Stimulated activated CD8-positive, alpha-beta memory T cell treated with anti-CD3 and anti-CD28 coated beads, Interleukin-15, amount 100 ng/mL, for 4 hours (primary cell): Measurements from ENCODE around the gene DAGLA.
"Not testable (repeated sequence)": the region's sequence is repeated elsewhere in the genome, so short reads cannot be mapped to it uniquely, and the experiment has no call there.

Source experiments
- DNase-seq, 2 donors: peaks; one replicate each; pipeline ENCODE4 v3.0.0-alpha.2; 2020; ENCODE audit warnings: low read depth in 2 of 2

DAGLA gene, protein sequence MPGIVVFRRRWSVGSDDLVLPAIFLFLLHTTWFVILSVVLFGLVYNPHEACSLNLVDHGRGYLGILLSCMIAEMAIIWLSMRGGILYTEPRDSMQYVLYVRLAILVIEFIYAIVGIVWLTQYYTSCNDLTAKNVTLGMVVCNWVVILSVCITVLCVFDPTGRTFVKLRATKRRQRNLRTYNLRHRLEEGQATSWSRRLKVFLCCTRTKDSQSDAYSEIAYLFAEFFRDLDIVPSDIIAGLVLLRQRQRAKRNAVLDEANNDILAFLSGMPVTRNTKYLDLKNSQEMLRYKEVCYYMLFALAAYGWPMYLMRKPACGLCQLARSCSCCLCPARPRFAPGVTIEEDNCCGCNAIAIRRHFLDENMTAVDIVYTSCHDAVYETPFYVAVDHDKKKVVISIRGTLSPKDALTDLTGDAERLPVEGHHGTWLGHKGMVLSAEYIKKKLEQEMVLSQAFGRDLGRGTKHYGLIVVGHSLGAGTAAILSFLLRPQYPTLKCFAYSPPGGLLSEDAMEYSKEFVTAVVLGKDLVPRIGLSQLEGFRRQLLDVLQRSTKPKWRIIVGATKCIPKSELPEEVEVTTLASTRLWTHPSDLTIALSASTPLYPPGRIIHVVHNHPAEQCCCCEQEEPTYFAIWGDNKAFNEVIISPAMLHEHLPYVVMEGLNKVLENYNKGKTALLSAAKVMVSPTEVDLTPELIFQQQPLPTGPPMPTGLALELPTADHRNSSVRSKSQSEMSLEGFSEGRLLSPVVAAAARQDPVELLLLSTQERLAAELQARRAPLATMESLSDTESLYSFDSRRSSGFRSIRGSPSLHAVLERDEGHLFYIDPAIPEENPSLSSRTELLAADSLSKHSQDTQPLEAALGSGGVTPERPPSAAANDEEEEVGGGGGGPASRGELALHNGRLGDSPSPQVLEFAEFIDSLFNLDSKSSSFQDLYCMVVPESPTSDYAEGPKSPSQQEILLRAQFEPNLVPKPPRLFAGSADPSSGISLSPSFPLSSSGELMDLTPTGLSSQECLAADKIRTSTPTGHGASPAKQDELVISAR

DNA sequence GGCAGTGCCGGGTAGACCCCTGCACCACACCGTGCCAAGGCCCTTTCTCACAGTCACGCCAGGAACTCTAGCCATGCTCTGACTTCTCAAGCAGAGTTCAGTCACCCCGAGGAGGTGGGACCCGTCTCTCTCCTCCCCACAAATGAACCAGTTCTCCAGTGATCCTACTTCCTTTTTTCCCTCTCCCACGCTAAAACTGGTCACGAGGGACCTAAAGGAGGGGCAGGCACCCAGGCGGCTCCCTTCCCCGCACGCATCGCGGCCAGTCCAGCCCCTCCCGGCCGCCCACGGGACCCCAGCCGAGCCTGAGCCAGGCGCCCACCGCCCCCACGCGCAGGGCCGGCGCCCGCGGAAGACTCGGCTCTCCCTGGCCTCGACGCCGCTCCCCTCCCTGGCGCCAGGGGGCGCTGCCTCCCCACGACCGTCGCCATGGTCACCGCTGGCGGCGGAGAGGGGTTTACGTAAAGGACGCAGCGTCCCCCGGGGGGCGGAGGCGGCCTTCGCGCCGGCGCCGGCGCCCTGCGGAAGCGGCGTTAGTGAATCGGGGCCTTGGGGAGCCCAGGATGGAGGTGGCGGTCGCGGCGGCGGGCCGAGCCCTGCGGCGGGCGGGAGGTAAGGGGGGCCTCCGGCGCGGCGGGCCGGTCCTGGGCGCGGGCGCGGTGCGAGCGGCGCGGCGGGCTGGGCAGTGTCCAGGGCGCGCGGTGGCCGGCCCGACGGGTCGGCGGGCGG lies at the start of gene DAGLA:
DAGLA (plus strand) TSS at position 499 of the 729 bp plus-strand sequence. CDS start 39,765 bp downstream, outside the sequence.
- peak; percentile 54 to 59 for DNase-seq

DNA sequence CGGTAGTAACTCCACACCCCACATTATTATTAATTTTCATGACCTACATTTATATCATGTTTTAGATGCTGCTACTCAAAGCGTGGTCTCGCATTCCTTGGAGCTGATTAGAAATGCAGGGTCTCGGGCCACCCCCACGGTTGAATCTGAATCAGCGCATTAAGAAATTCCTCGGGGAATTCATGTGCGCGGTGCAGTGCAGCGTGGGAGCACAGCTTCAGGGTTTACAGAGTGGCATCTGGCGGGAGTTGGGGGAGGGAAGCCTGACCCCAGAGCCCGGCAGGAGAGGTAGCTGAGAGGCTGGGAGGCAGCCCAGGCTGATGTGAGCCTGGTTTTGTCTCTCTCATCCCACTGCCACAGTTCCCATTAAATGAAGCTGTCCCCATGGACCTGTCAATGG lies 48.1 kb upstream of the DAGLA start:
- no peak for DNase-seq

DNA sequence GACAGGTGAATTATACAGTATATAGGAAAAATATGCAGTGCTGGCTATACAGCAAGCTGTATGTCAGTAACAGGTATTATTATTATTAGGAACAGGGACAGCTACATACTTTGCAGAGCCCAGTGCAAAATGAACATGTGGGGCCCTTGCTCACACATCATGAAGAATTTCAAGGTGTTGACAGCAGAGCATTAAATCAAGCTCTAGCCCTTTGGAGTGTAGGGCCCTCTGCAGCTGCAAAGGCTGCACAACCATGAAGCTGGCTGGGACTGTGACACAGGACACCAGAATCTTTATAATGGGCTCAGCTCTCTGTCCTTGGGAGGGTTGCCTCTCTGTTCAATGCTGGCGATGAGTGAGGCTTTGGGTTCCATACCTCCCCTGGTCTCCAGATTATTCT lies 44.9 kb upstream of the DAGLA start:
- DNase-seq, result no peak

DNA sequence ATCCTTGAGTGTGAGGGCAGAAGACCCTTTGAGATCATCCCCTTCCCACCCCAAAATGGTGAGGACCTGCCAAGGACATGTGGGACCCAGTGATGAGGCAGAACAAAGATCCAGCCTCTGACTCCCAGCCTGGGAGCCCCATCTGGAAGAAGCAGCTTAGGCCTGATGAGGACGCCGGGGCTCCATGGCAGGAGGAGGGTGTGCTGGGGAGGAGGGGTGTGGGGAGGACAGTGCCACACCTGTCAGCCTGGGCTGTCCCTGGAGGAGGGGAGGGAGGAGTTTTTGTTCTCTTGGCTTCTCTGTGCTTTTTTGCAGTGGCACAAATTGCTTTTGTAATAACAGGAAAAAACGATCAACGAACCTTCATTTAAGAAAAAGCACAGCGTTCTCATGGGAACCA lies 44.4 kb upstream of the DAGLA start:
- DNase-seq, result no peak

DNA sequence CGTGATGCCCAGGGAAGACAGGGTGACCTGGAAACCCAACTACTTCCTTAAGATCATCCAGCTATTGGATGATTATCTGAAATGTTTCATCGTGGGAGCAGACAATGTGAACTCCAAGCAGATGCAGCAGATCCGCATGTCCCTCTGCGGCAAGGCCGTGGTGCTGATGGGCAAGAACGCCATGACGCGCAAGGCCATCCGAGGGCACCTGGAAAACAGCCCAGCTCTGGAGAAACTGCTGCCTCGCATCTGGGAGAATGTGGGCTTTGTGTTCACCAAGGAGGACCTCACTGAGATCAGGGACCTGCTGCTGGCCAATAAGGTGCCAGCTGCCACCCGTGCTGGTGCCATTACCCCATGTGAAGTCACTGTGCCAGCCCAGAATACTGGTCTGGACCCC lies 43.5 kb upstream of the DAGLA start:
- DNase-seq, result no peak

DNA sequence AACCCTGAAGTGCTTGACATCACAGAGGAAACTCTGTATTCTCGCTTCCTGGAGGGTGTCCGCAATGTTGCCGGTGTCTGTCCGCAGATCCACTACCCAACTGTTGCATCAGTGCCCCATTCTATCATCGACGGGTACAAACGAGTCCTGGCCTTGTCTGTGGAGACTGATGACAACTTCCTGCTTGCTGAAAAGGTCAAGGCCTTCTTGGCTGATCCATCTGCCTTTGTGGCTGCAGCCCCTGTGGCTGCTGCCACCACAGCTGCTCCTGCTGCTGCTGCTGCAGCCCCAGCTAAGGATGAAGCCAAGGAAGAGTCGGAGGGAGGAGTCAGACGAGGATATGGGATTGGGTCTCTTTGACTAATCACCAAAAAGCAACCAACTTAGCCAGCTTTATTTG lies 42.9 kb upstream of the DAGLA start:
- no peak for DNase-seq

DNA sequence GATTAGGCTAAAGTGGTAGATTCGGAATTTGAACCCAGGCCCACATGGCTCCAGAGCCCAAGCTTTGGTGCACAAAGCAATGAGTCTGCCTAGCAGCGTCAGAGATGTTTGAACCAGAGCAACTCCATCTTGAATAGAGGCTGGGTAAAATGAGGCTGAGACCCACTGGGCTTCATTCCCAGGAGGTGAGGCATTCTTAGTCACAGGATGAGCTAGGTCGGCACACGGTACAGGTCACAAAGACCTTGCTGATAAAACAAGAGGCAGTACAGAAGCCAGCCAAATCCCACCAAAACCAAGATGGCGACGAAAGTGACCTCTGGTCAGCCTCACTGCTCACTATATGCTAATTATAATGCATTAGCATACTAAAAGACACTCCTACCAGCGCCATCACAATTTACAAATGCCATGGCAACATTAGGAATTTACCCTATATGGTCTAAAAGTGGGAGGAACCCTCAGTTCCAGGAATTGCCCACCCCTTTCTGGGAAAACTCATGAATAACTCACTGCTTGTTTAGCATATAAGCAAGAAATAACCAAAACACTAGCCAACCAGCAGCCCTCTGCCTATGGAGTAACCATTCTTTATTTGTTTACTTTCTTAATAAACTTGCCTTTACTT lies 40.3 kb upstream of the DAGLA start:
- no peak for DNase-seq

DNA sequence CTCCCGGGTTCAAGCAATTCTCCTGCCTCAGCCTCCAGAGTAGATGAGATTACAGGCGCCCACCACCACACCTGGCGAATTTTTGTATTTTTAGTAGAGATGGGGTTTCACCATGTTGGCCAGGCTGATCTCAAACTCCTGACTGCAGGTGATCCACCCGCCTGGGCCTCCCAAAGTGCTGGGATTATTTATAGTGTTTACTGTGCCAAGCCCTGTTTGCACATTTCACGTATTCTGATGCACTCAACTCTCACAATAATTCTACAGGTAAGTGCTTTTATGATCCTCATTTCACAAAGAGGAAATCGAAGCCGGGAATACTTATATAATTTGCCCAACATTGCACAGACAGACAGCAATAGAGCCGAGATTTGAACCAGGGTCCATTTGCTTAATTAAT lies 38.0 kb upstream of the DAGLA start:
- DNase-seq, result no peak

DNA sequence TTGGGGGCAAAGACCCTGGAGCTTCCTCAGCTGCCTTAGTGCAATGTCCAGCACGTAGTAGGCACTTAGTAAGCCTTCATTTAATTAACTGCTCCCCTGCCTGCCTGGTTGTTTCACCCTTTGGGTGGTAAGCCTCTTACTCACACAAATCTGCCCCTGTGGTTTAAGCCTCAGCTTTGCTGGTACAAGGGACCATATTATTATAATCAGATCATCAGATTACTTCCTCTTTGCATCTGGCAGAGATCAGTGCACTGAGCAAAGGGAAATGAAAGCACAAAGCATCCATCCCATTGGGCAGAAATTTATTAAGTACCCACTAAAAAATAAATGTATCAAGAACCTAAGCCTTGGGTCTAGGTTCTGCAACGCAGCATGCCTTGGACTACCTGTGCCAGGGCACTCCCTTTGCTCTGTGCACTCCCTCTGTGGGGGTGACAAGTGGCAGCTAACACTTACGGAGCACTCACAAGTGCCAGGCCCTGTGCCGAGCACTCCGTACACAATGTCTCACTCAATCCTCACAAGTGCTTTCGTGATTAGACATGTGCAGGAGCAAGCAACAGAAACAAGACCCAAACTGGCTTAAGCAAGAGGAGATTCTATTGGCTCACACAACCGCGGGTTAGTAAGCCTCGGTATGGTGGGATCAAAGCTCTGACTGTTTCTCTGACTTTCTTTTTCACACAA lies 34.9 kb upstream of the DAGLA start:
- DNase-seq, result no peak

DNA sequence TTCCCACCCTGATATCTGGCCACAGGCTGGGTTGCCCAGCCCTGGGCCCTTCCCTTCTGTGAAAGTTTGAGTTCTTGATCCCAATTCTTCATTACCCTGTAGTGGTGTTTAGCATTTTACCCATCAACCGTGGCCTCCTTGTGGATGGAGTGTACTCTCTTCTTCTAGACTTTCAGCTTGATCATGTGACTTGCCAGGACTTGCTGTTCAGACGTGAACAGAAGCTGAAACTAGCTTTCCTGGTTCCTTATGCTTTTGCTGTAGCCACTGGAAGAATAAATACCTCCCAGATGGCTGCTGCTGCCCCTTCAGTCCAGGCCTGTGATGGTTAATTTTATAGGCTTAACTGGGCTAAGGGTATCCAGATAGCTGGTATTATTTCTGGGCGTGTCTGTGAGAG lies 32.7 kb upstream of the DAGLA start:
- DNase-seq, result no peak

DNA sequence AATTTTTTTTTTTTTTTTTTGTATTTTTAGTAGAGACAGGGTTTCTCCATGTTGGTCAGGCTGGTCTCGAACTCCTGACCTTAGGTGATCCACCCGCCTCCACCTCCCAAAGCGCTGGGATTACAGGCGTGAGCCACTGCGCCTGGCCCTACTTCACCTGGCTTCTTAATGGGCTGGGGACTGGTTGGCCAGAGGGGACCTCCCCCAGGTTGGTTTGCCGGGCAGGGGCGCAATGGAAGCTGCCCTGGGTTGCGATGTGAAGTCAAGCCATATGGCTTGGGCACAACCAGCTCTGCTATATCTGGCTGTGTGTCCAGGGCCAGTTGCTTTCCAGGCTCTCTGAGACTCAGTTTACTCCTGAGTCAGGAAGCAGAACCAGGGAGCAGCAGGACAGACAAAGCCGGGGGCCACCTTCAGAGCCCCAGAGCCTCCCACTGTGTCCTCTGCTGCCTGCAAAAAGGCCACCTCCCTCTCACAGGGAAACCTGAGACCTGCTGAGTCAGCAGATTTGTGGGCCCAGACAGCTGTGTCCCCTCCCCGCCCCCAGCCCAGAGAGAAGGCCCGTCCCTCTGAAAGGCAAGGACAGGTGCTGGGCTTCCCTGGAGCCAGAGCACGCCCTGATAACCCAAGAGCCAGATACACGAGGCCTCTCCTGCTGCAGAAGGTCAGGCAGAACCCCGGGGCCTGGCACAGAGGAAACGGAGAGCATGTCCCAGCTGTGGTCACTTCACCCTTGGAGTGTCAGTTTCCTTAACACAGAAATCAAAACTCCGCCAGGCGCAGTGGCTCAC lies 29.2 kb upstream of the DAGLA start:
- no peak for DNase-seq

DNA sequence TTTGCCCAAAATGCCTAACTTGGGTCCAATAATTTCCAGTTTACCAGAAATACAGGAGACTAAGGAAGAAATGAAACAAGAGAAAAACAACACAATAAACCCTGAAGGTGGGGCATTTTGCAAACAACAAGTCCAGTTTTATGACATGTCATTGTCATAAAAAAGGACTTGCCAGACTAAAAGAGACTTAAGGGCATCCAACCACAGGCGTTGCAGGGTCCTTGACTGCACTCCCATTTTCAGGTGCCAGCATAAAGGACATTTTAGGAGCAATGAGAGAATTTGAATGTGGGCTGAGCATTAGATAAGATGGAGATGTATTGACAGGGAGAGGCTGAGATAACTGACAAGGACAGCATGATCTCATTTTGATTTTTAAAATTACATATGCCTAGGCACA lies 28.1 kb upstream of the DAGLA start:
- no peak for DNase-seq

DNA sequence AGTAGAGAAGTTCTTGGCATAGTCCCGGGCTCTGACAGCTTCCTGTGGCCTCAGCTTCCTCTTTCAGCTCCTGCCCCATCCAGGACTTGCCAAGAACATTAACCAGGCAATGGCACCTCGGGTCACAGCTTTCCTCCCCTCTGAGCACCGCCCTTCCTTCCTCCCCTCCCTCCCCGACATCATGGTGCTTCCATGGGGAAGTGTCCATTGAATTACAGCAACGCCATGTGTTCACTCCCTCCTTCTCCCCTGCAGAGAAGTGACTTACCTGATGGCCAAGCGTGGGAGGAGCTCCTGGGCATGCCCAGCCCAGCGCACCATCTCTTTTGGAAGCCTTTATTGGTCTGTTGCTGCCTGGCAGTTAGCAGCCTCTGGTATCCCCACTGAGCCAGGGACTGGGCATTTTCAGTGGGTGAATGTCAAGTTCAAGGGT lies 25.8 kb upstream of the DAGLA start:
- no peak for DNase-seq

DNA sequence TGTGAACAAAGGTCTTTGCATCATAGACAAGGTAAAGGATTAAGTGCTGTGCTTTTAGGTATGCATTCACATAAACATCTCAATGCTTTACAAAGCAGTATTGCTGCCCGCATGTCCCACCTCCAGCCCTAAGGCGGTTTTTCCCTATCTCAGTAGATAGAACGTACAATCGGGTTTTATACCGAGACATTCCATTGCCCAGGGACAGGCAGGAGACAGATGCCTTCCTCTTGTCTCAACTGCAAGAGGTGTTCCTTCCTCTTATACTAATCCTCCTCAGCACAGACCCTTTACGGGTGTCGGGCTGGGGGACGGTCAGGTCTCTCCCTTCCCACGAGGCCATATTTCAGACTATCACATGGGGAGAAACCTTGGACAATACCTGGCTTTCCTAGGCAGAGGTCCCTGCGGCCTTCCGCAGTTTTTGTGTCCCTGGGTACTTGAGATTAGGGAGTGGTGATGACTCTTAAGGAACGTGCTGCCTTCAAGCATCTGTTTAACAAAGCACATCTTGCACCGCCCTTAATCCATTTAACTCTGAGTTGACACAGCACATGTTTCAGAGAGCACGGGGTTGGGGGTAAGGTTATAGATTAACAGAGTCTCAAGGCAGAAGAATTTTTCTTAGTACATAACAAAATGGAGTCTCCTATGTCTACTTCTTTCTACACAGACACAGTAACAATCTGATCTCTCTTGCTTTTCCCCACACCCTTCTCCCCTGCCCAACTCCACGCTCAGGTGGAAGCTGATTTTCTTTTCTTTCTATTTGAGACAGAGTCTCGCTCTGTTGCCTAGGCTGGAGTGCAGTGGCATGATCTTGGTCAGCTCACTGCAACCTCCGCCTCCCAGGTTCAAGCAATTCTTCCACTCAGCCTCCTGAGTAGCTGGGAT lies 24.7 kb upstream of the DAGLA start:
- not testable (repeated sequence) for DNase-seq

DNA sequence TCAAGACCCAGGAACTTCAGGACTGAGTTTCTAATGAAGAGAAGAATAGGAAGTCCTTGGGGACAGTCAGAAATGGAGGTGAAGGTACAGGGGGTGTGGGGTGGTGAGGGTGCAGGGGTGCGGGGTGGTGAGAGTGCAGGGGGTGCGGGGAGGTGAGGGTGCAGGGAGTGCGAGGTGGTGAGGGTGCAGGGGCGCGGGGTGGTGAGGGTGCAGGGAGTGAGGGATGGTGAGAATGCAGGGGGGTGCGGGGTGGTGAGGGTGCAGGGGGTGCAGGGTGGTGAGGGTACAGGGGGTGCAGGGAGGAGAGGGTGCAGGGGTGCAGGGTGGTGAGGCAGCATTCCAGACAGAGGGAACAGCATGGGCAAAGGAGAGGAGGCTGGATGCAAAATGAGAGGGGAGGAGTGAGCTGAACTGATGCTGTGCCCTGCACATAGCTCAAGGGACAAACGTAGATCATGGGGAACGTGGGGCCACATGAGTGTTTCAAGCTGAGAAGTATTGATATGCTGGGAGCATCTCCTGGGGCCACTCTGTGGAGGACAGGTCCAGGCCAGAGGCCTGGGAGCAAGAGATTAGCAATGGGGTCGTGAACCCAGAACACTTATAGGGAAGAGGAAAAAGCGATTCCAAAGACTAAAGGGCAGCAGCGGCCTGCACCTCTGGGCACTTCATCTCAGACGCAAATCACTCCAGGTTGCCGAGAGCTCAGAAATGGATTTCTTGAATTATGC lies 23.7 kb upstream of the DAGLA start:
- no peak for DNase-seq

DNA sequence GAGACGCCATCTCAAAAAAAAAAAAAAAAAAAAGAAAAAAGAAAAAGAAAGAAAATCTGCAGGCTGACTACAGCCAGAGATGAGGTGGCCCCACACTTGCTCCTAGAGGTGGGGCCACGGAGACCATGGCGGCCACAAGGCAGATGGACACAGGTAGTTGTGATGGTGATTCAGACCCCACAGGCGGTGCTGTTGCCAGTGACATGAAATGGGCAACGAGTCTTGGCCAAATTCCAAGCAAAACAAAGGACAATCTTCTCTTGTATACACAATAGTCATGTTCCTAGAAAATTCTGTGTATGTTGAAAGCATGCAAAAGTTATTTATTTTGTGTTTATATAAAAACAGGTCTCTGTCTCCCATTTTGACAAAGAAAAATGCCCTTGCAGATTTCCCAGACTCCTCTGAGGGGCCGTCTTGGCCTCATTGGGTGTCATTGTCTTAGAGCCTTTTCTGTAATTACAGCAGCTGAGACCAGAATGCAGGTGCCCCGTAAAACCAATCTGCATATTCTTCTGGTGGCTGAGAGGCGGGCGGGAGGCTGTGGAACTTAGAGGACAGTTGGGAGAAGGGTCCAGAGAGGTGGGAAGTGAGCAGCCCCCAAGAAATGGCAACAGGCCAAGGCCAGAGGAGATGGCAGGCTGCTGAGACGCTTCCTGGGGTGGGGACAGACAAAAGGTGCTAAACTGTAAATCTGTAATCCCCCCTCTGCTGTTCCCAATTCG lies 22.5 kb upstream of the DAGLA start:
- DNase-seq, result no peak

DNA sequence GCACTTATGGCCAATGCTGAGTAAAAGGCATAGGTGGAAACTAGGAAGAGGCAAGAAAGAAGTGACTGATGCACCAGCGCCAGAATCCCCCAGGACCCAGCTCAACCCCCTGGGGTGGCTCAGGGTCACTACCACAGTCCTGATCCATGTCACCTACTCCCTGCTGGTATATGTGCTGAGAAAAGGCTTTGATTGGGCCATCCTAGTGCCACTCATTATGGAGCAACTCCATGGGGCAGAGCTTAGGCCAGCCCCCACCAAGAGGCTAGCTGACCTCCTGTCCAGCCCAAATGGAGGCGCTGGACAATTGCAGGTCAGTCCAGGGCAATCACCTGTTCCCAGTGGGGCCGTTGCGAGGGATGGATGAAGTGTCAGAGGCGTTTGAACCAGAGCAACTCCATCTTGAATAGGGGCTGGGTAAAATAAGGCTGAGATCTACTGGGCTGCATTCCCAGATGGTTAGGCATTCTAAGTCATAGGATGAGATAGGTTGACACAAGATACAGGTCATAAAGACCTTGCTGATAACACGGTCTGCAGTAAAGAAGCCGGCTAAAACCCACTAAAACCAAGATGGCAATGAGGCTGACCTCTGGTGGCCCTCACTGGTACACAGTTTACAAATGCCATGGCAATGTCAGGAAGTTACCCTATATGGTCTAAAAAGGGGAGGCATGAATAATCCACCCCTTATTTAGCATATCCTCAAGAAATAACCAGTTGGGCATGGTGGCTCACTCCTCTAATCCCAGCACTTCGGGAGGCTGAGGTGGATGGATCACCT lies 20.6 kb upstream of the DAGLA start:
- DNase-seq, result no peak
